ENCODE data around the gene BSCL2.
A peak's percentile ranks its signal among the peaks of the same experiment; 100 is the strongest.

Gene BSCL2

DNA sequence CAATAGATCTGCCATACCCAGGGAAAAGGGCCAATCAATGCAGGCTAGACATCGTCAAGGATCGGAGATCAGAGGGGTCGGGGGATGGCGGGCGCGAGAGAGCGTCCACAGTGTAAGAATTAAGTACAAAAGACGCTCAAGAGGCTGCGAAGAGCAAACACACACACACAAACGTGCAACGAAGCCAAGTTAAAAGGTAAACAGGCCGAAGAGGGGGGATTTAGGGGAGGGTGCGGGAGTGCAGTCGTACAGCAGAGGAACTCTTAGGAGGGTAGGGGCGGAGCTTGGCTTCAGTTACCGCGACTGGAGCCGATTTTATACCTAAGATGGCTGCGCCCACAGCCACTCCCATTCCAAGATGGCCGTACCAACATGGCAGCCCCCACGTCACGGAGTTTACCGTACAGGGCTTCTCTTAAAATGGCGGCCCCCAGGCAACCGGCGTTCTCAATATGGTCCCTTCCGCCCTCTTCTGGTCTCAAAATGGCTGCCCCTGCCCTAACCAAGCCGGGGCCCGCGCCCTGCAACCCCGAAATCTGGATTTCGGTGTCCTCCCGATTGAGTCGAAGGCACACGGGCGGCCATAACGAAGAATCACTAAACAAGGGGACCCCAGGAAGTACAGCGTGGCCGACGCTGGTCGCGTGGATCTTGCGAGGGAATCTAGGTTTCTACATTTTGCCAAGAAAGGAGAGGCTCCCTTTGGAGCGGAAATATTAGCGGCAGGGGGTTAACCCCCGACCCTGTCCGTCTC is 2.2 kb upstream of the BSCL2 start:
- Histone ChIP-seq H3K4me2 (ENCODE audit: low read length) (peak overlapping the region; percentile 99), H3K79me1 (ENCODE audit: low read length) (peaks cover 7% of the 10 kb centered on the region), H3K9ac (ENCODE audit: low read length) (peak overlapping the region; percentile 94), H3K4me1 (ENCODE audit: control insufficient read depth, low read depth, low read length) (peaks cover 13% of the 10 kb centered on the region), H3K27ac (ENCODE audit: low read depth, low read length) (peak overlapping the region; percentile 87), H3K27me3 (ENCODE audit: insufficient read depth, low read length, poor library complexity) (no peaks in the 10 kb centered on the region), H4K8ac (ENCODE audit: low read depth, low read length) (no peak overlapping the region), H2AK5ac (ENCODE audit: low read length) (peak overlapping the region; percentile 92), H3K4ac (ENCODE audit: low read depth, low read length) (peak overlapping the region; percentile 93), H3K23ac (ENCODE audit: low read length) (peak overlapping the region; percentile 72), H4K5ac (ENCODE audit: low read length) (peak overlapping the region; percentile 96), H2BK15ac (replicated peaks; ENCODE audit: low read depth) (no peak overlapping the region), H3K18ac (ENCODE audit: low read length) (peak overlapping the region; percentile 65), H3K56ac (ENCODE audit: low read length) (peak overlapping the region; percentile 97), H3K4me3 (ENCODE audit: low read length) (peak overlapping the region; percentile 72), H3K36me3 (ENCODE audit: control insufficient read depth, insufficient read depth, low read length) (peaks cover 5% of the 10 kb centered on the region), H2BK120ac (ENCODE audit: low read depth, low read length) (no peak overlapping the region), H3K79me2 (ENCODE audit: control insufficient read depth, insufficient read depth, low read length) (peaks cover 9% of the 10 kb centered on the region), H2BK5ac (ENCODE audit: low read length) (peak overlapping the region; percentile 86)
- WGBS (ENCODE audit: extremely low coverage, insufficient coverage, low lambda C conversion rate), result no CpG with 5 or more reads among the region's 47 CpGs
- DNase-seq, result peak; percentile 99

- peak overlapping the region; percentile 97 for H3K56ac ChIP-seq (ENCODE audit: low read length)
- H3K18ac ChIP-seq (ENCODE audit: low read length), result peak overlapping the region; percentile 21
- peak overlapping the region; percentile 72 for H3K4me3 ChIP-seq (ENCODE audit: low read length)
- no peaks in the 10 kb centered on the region for H3K27me3 ChIP-seq (ENCODE audit: insufficient read depth, low read length, poor library complexity)
- peak overlapping the region; percentile 72 for H3K23ac ChIP-seq (ENCODE audit: low read length)
- peaks cover 5% of the 10 kb centered on the region for H3K36me3 ChIP-seq (ENCODE audit: control insufficient read depth, insufficient read depth, low read length)
- no peak overlapping the region for H4K8ac ChIP-seq (ENCODE audit: low read depth, low read length)
- H3K9ac ChIP-seq (ENCODE audit: low read length), result peak overlapping the region; percentile 94
- peak overlapping the region; percentile 57 for H3K27ac ChIP-seq (ENCODE audit: low read depth, low read length)
- peak overlapping the region; percentile 99 for H3K4me2 ChIP-seq (ENCODE audit: low read length)
- no peak overlapping the region for H2BK120ac ChIP-seq (ENCODE audit: low read depth, low read length)
- no peak overlapping the region for H2BK15ac ChIP-seq (replicated peaks; ENCODE audit: low read depth)
- H3K4ac ChIP-seq (ENCODE audit: low read depth, low read length), result peak overlapping the region; percentile 93
- H4K5ac ChIP-seq (ENCODE audit: low read length), result peak overlapping the region; percentile 87
- peaks cover 7% of the 10 kb centered on the region for H3K79me1 ChIP-seq (ENCODE audit: low read length)
- no CpG with 5 or more reads among the region's 7 CpGs for WGBS (ENCODE audit: extremely low coverage, insufficient coverage, low lambda C conversion rate)
- DNase-seq, result peak; percentile 62
- peaks cover 9% of the 10 kb centered on the region for H3K79me2 ChIP-seq (ENCODE audit: control insufficient read depth, insufficient read depth, low read length)
- H2AK5ac ChIP-seq (ENCODE audit: low read length), result peak overlapping the region; percentile 92
- peak overlapping the region; percentile 86 for H2BK5ac ChIP-seq (ENCODE audit: low read length)
- peaks cover 13% of the 10 kb centered on the region for H3K4me1 ChIP-seq (ENCODE audit: control insufficient read depth, low read depth, low read length)
Measured at GRCh38 chr11:62708793-62709192, 1.6 kb upstream of the BSCL2 start.

DNA sequence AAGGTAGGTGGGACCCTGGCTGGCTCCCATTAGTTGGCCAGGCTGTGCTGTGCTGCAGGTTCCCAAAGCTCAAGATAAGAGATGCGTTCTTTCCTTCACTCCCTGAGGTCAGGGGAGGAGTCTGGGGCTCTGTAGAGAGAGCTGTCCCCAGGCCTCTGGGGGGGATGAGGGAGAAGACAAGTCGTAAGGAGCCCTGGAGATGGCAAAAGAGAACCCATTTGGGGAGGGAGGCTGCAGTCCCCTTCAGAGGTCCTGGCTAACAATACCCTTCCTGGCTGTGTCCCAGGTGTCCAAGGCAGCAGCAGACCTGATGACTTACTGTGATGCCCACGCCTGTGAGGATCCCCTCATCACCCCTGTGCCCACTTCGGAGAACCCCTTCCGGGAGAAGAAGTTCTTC is 1.2 kb upstream of the BSCL2 start:
- WGBS (ENCODE audit: extremely low coverage, insufficient coverage, low lambda C conversion rate), result no CpG with 5 or more reads among the region's 5 CpGs
- H3K27ac ChIP-seq (ENCODE audit: low read depth, low read length), result no peak overlapping the region

DNA sequence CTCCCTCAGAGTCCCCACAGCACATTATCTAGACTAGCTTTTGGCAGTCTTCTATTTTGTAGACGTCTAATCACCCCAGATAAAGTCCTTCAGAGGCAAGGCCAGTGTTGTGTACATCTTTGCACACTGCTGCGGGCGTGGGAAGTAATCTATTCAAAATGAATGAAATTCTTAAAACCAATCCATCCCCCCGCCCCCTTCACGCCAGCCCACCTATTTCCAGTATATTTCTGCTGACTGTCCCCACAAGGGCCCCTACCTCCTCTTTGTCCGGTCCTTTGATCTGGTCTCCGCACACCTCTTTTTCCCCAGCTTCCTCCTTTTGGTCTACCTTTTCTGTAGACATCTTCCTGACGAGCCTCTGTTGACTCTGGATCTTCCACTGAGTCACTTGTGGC is 375 bp downstream of the BSCL2 start:
- H3K23ac ChIP-seq (ENCODE audit: low read length), result no peak overlapping the region
- peak overlapping the region; percentile 1 for H3K4ac ChIP-seq (ENCODE audit: low read depth, low read length)
- peak overlapping the region; percentile 40 for H3K27ac ChIP-seq (ENCODE audit: low read depth, low read length)
- H2BK5ac ChIP-seq (ENCODE audit: low read length), result peak overlapping the region; percentile 49
- H2AK5ac ChIP-seq (ENCODE audit: low read length), result no peak overlapping the region
- H4K8ac ChIP-seq (ENCODE audit: low read depth, low read length), result peak overlapping the region; percentile 60
- peak overlapping the region; percentile 94 for H3K9ac ChIP-seq (ENCODE audit: low read length)
- no peak for DNase-seq
- H4K5ac ChIP-seq (ENCODE audit: low read length), result no peak overlapping the region
- H3K36me3 ChIP-seq (ENCODE audit: control insufficient read depth, insufficient read depth, low read length), result peaks cover 3% of the 10 kb centered on the region
- no peak overlapping the region for H2BK15ac ChIP-seq (replicated peaks; ENCODE audit: low read depth)
- peak overlapping the region; percentile 91 for H3K56ac ChIP-seq (ENCODE audit: low read length)
- peak overlapping the region; percentile 99 for H3K4me2 ChIP-seq (ENCODE audit: low read length)
- WGBS (ENCODE audit: extremely low coverage, insufficient coverage, low lambda C conversion rate), result no CpG with 5 or more reads among the region's 8 CpGs
- H3K27me3 ChIP-seq (ENCODE audit: insufficient read depth, low read length, poor library complexity), result no peaks in the 10 kb centered on the region
- H2BK120ac ChIP-seq (ENCODE audit: low read depth, low read length), result no peak overlapping the region
- peaks cover 7% of the 10 kb centered on the region for H3K79me1 ChIP-seq (ENCODE audit: low read length)
- peaks cover 9% of the 10 kb centered on the region for H3K79me2 ChIP-seq (ENCODE audit: control insufficient read depth, insufficient read depth, low read length)
- H3K4me3 ChIP-seq (ENCODE audit: low read length), result peak overlapping the region; percentile 59
- H3K4me1 ChIP-seq (ENCODE audit: control insufficient read depth, low read depth, low read length), result peaks cover 13% of the 10 kb centered on the region
- no peak overlapping the region for H3K18ac ChIP-seq (ENCODE audit: low read length)

More for the DNA sequence above, 1.2 kb upstream of the BSCL2 start:
- H2BK15ac ChIP-seq (replicated peaks; ENCODE audit: low read depth), result no peak overlapping the region
- no peak overlapping the region for H3K4me3 ChIP-seq (ENCODE audit: low read length)
- H3K4me2 ChIP-seq (ENCODE audit: low read length), result peak overlapping the region; percentile 99
- peaks cover 5% of the 10 kb centered on the region for H3K36me3 ChIP-seq (ENCODE audit: control insufficient read depth, insufficient read depth, low read length)
- no peaks in the 10 kb centered on the region for H3K27me3 ChIP-seq (ENCODE audit: insufficient read depth, low read length, poor library complexity)
- H4K8ac ChIP-seq (ENCODE audit: low read depth, low read length), result no peak overlapping the region
- peaks cover 7% of the 10 kb centered on the region for H3K79me1 ChIP-seq (ENCODE audit: low read length)
- no peak overlapping the region for H3K4ac ChIP-seq (ENCODE audit: low read depth, low read length)
- H2BK5ac ChIP-seq (ENCODE audit: low read length), result no peak overlapping the region
- peak; percentile 42 for DNase-seq
- no peak overlapping the region for H3K18ac ChIP-seq (ENCODE audit: low read length)
- no peak overlapping the region for H2BK120ac ChIP-seq (ENCODE audit: low read depth, low read length)
- H3K4me1 ChIP-seq (ENCODE audit: control insufficient read depth, low read depth, low read length), result peaks cover 13% of the 10 kb centered on the region
- peak overlapping the region; percentile 94 for H3K9ac ChIP-seq (ENCODE audit: low read length)
- peak overlapping the region; percentile 97 for H3K56ac ChIP-seq (ENCODE audit: low read length)
- peak overlapping the region; percentile 90 for H2AK5ac ChIP-seq (ENCODE audit: low read length)
- H3K79me2 ChIP-seq (ENCODE audit: control insufficient read depth, insufficient read depth, low read length), result peaks cover 9% of the 10 kb centered on the region
- H3K23ac ChIP-seq (ENCODE audit: low read length), result no peak overlapping the region
- H4K5ac ChIP-seq (ENCODE audit: low read length), result peak overlapping the region; percentile 87

GRCh38 chr11:62705880-62706849 is 1.1 kb downstream of the BSCL2 start:
- H3K9ac ChIP-seq (ENCODE audit: low read length), result peak overlapping the region; percentile 94
- peaks cover 13% of the 10 kb centered on the region for H3K4me1 ChIP-seq (ENCODE audit: control insufficient read depth, low read depth, low read length)
- no CpG with 5 or more reads among the region's 73 CpGs for WGBS (ENCODE audit: extremely low coverage, insufficient coverage, low lambda C conversion rate)
- H2AK5ac ChIP-seq (ENCODE audit: low read length), result peak overlapping the region; percentile 71
- H2BK15ac ChIP-seq (replicated peaks; ENCODE audit: low read depth), result no peak overlapping the region
- peak overlapping the region; percentile 99 for H3K4me2 ChIP-seq (ENCODE audit: low read length)
- H4K5ac ChIP-seq (ENCODE audit: low read length), result no peak overlapping the region
- peak overlapping the region; percentile 91 for H3K56ac ChIP-seq (ENCODE audit: low read length)
- H2BK5ac ChIP-seq (ENCODE audit: low read length), result peak overlapping the region; percentile 31
- peaks cover 9% of the 10 kb centered on the region for H3K79me2 ChIP-seq (ENCODE audit: control insufficient read depth, insufficient read depth, low read length)
- no peak overlapping the region for H4K8ac ChIP-seq (ENCODE audit: low read depth, low read length)
- peaks cover 7% of the 10 kb centered on the region for H3K79me1 ChIP-seq (ENCODE audit: low read length)
- H3K27ac ChIP-seq (ENCODE audit: low read depth, low read length), result peak overlapping the region; percentile 40
- H3K18ac ChIP-seq (ENCODE audit: low read length), result no peak overlapping the region
- H3K27me3 ChIP-seq (ENCODE audit: insufficient read depth, low read length, poor library complexity), result no peaks in the 10 kb centered on the region
- H3K4me3 ChIP-seq (ENCODE audit: low read length), result peak overlapping the region; percentile 83
- no peak overlapping the region for H3K4ac ChIP-seq (ENCODE audit: low read depth, low read length)
- DNase-seq, result peak; percentile 97
- H3K36me3 ChIP-seq (ENCODE audit: control insufficient read depth, insufficient read depth, low read length), result peaks cover 3% of the 10 kb centered on the region
- H3K23ac ChIP-seq (ENCODE audit: low read length), result peak overlapping the region; percentile 67
- no peak overlapping the region for H2BK120ac ChIP-seq (ENCODE audit: low read depth, low read length)

All from mesendoderm (in vitro differentiated cells).